HG03439 (cell line): ENCODE results near the gene TCEAL7.
A peak's percentile ranks its signal among the peaks of the same experiment; 100 is the strongest.
"Not testable (repeated sequence)": the region's sequence is repeated elsewhere in the genome, so short reads cannot be mapped to it uniquely, and the experiment has no call there.

Experiments used
- ATAC-seq: cut with Tn5 transposase; IDR thresholded peaks from one replicate; pipeline ENCODE4 v1.9.1; 2021; ENCODE audit warnings: mild to moderate bottlenecking, moderate library complexity; ENCODE audit not compliant: unreplicated experiment

Gene TCEAL7

GRCh38 chrX:103329991-103330390 lies at the start of gene TCEAL7:
TSS of gene TCEAL7 (plus strand) at chrX:103330239. CDS start at chrX:103331404, 1,165 bp downstream.
- ATAC-seq, result no peak

- no peak for ATAC-seq
These were observed 36.9 kb upstream of the TCEAL7 start for GRCh38 chrX:103293118-103293517.

GRCh38 chrX:103304705-103305104 lies 25.3 kb upstream of the TCEAL7 start:
- no peak for ATAC-seq

DNA sequence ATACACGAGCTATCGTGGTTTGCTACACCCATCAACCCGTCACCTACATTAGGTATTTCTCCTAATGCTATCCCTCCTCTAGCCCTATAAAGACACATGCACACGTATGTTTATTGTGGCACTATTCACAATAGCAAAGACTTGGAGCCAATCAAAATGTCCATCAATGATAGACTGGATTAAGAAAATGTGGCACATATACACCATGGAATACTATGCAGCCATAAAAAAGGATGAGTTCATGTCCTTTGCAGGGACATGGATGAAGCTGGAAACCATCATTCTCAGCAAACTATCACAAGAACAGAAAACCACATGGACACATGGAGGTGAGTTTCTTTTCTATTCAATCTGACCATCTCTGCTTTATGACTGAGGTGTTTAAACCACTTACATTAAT lies 24.4 kb upstream of the TCEAL7 start:
- not testable (repeated sequence) for ATAC-seq

DNA sequence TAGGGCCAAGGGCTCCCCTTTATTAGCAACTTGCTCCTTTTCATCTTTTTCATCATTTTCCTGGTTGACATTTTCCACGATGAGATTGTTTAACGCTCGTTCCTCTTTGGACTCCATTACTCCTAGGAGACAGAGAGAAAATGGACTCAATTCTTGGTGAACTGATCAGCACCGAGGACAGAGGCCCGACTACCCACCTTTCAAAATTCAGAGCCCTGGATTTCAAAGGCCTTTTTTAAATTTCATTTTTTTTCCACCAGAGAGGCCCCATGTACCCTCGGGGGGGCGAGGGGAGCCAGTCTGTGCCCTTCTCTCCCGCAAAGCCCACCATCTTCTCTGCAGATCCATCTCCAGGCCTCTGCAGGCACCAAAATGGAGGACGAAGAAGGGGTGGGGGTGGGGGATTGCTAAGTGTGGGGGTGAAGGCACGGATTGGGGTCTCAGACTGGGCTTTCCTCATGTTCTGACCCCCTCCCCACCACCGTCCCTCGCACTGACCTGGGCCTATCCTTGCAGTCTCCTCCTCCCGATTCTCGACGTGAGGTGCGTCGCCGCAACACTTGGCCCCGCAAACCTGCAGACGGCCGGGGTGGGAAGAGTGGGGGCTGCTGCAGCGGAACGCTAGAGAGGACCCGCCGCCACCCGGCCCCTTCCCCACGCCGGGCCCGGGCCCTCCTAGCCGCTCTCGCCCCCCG lies 20.0 kb upstream of the TCEAL7 start:
- ATAC-seq, result no peak

GRCh38 chrX:103310555-103311398 lies 19.3 kb upstream of the TCEAL7 start, which contains the start of gene BEX2:
TSS of gene BEX2 (minus strand) at chrX:103310990. CDS start at chrX:103309976, 1,014 bp downstream.
- peak; percentile 99 for ATAC-seq

- ATAC-seq, result no peak
These were observed 18.6 kb upstream of the TCEAL7 start for GRCh38 chrX:103311399-103311780.

DNA sequence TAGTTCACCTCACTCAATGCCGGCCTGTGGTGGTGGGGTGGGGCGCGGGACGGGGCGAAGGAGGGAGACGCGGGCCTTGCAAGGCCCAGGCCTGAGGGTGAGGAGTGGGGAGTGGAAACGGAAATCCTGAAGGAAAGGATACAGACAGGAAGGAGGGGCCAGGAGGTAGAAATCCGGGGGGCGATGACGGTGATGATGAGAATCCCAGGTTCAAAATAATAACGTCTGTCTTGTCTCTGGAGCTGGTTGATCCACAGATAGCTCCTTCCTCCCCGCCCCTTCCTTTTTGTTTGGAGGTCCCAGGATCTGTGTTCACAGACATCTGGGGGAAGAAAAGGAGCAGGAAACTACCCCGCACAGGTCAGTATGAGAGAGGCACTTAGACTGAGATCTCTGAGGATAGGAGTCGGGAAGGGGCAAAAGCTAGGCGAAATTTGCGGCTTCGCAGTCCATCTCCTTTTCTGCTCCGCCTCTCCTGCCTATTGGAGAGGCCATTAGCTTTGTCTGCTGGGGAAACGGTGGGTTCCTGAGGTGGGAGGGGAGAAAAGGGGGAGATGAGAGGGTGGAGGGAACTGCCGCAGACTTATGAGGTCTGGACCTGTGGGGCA lies 746 bp downstream of the TCEAL7 start:
- ATAC-seq, result no peak

DNA sequence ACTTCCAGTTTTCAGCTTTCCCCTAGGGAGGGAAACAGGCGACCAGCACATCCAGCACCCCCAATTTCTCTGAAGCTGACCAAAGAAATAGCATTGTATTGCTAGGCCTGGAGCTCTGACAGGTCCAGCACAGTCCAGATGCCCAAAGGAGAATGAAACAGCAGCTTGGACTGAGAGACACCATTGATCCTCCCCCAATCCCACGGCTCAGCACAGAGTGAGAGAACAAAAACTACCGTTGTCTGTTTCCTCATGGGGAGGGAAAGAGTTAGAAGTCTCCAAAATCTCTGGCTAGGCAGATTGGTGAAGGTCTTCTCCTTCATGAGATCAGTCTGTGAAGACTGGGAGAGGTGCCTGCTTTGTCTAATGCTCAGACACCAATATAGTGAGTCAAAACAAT lies 8.6 kb downstream of the TCEAL7 start:
- no peak for ATAC-seq

- no peak for ATAC-seq
These were observed 13.1 kb downstream of the TCEAL7 start for GRCh38 chrX:103343105-103343504.

DNA sequence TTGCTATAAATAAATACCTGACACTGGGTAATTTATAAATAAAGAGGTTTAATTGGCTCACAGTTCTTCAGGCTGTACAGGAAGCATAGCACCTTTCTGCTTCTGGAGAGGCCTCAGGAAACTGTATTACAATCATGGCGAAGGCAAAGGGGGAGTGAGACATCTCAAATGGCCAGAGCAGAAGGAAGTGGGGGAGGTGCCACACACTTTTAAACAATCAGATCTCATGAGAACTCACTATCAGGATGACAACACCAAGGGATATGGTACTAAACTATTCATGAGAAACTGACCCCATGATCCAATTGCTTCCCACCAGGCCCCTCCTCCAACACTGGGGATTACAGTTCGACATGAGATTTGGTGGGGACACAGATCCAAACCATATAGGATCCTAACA lies 14.6 kb downstream of the TCEAL7 start:
- ATAC-seq, result no peak

DNA sequence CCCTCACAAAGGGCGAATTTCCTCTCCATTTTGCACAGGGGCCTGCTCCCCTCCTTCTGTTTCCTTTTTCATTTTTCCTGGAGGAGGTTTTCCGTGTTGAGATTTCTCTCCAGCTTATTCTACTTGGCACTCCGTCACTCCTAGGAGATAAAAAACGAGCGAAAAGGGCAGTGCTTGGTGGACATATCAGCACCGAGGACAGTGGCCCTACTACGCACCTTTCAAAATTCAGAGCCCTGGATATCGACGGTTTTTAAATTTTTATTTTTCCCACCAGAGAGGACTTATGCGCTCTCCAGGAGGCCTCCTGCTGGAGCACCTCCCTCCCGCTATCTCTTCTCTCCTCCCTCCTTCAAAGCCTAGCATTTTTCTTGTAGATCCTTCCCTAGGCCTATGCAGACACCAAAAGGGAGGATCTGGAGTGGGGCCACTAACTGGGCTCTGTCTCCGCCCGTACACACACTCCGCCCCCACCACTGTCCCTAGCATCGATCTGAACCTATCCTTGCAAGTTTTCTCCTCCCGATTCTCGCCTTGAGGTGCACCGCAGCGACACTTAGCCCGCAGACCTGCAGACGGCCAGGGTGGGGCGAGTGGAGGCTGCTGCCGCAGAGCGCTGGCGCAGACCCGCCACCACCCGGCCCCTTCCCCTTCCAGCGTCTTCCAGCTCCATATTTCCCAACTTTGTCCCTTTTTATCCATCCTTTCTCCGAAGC lies 17.8 kb downstream of the TCEAL7 start:
- ATAC-seq, result no peak

GRCh38 chrX:103356130-103356798 lies 26.2 kb downstream of the TCEAL7 start, which contains the start of gene TCEAL9:
TSS of gene TCEAL9 (plus strand) at chrX:103356506. CDS start at chrX:103357685, 1,179 bp downstream.
- ATAC-seq, result no peak

DNA sequence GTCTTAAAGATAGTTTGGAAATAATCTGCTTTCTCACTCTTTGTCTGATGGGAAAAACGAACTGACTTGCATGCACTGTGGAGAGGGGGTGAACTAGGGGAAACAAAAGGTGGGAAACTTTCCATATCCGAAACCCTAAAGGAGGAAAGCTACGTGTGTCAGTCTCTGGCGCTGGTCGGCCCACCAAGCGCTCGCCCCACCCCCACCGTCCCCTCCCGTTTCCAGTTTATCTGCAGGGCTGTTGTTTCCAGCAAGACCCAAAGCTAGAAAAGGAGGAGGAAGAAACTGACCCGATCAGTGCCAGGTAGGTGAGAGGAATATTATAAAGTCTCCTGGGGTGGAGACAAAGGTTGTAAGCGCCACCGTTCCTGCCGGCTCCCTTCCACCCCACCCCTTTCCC lies 26.8 kb downstream of the TCEAL7 start:
- no peak for ATAC-seq

DNA sequence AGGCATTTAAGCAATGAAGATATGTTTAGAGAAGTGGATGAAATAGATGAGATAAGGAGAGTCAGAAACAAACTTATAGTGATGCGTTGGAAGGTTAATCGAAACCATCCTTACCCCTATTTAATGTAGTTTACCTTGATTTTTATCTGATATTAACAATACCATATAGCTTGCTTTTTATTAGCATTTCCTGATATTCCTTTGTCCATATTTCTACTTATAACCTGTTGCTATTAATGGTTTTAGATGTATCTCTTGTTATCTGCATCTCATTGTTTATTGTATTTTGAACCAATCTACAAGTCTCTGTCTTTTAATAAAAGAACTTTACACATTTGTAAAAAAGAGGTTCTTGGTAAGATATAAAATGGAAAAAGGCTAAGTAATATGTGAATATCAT lies 27.8 kb downstream of the TCEAL7 start:
- ATAC-seq, result no peak

DNA sequence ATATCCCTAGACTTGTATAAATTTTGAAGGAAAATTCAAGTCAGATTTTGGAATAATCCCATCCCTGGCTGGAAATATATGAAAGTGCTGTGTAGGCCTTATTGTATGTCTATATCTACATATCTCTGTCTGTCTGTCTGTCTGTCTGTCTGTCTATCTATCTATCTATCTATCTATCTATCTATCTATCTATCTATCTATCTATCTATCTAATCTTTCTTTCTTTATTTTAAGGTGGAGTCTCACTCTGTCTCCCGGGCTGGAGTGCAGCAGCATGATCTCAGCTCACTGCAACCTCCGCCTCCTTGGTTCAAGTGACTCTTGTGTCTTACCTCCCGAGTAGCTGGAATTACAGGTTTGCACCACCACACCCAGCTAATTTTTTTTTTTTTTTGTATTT lies 29.6 kb downstream of the TCEAL7 start:
- not testable (repeated sequence) for ATAC-seq

DNA sequence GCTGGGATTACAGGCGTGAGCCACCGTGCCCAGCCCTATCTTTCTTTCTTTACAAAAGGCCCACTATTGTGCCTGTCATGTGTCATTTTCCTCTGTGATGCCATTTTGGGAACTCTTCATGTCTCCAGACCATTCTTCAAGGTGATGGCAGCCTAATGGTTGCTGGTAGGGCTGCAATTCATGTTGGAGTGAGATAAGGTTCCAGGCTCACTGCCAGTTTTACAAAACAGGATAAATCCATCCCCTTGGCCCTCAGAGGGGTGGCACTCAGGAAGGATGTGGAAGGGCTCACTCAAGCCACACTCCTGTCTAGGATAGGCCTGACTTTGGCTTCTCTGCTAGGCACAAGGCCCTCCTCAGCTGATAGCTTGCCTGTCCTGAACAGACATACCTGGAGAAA lies 30.1 kb downstream of the TCEAL7 start:
- ATAC-seq, result no peak

- ATAC-seq, result no peak
These were observed 30.9 kb downstream of the TCEAL7 start for GRCh38 chrX:103360916-103361315.

DNA sequence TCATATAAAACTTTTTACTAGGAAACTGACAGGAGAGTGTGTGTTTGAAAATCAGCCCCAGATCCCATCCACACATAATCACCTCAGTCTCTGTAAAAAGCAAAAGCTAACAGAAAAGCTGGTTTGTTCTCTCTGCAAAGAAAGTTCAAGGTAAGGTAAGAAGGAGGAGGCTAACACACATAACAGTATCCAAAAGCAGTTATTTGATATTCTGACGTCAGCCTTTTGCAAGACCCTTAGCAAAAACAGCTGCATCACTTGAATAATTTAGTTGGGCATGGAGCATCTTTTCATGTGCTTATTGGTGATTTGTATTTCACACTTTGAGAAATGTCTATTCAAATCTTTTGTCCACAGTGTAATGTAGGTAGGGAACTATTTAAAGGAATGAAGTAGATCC lies 31.8 kb downstream of the TCEAL7 start:
- no peak for ATAC-seq

DNA sequence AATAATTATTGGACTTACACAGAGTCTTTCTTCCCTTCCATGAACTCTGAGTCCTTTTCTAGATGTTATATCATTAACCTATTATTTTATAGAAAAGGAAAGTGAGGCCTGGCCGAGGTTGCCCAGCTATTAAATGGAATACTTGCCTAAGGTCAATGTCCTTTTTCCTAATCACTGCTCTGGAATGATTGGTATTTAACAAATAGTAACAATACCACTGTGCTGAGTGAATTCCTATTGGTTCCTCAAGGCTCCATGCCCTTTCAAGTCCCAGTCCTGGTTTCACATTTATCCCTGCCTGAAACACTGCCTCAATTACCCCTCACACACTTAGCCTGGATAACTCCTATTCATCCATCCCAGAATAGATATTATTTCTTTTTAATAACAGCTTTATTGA lies 32.4 kb downstream of the TCEAL7 start:
- no peak for ATAC-seq
